CD4-positive, alpha-beta T cell (primary cell): ENCODE results near the gene CEP112. TPM values are rescaled to one million over a fixed set of nuclear protein-coding genes. Genes with fewer than 3 reads are reported as not detected.

Experiments used
- ATAC-seq: fragments of 200-7000 bp; cut with Tn5 transposase; one replicate; pipeline ENCODE4 v1.10.0; 2022; ENCODE audit warnings: mild to moderate bottlenecking; ENCODE audit not compliant: poor library complexity
- CTCF ChIA-PET: fragments of 350-600 bp; sonication (Branson Sonifier 250); formaldehyde crosslinking; loops from one replicate; lab custom pipeline; 2021; ENCODE audit warnings: antibody characterized with exemption, inconsistent platforms; lab: Charles Lee
- POLR2A ChIA-PET: fragments of 350-600 bp; sonication (Branson Sonifier 250); formaldehyde crosslinking; loops from one replicate; lab custom pipeline; 2021; ENCODE audit warnings: antibody characterized with exemption, inconsistent platforms; lab: Charles Lee
- DNase-seq, 14 experiments: peaks; one replicate each; pipeline ENCODE4 v3.0.0-alpha.2; 2013 to 2020; ENCODE audit warnings: mixed read lengths in 2 of 14
- H3K27ac ChIP-seq, 2 donors: one replicate each; pipeline versions ENCODE4 v1.5.1 to v1.7.0; 2013; ENCODE audit warnings: low read length in 2 of 2, low read depth in 1 of 2, mild to moderate bottlenecking in 1 of 2
- H3K27me3 ChIP-seq, 2 experiments: 1 replicate in 1 of 2; 2 replicates in 1 of 2; pipeline versions ENCODE4 v1.6.1 to v1.7.0; 2013; ENCODE audit warnings: low read length in 2 of 2, control low read depth in 1 of 2, mild to moderate bottlenecking in 1 of 2, moderate library complexity in 1 of 2; ENCODE audit not compliant: insufficient read depth in 2 of 2, control insufficient read depth in 1 of 2
- H3K36me3 ChIP-seq: one replicate; pipeline ENCODE4 v1.6.1; 2013; ENCODE audit warnings: low read length, control low read depth; ENCODE audit not compliant: insufficient read depth
- H3K4me1 ChIP-seq: one replicate; pipeline ENCODE4 v1.6.1; 2013; ENCODE audit warnings: low read length, control low read depth; ENCODE audit not compliant: insufficient read depth
- H3K4me3 ChIP-seq: one replicate; pipeline ENCODE4 v1.5.1; 2013; ENCODE audit warnings: mild to moderate bottlenecking, low read length, moderate library complexity
- H3K9me3 ChIP-seq, 2 experiments: 1 replicate in 1 of 2; 2 replicates in 1 of 2; pipeline versions ENCODE4 v1.6.1 to v1.7.0; 2013; ENCODE audit warnings: low read length in 2 of 2, mild to moderate bottlenecking in 2 of 2, control low read depth in 1 of 2, moderate library complexity in 1 of 2; ENCODE audit not compliant: control insufficient read depth in 1 of 2, insufficient read depth in 1 of 2
- H3K27ac Mint-ChIP-seq: one replicate; pipeline ENCODE4 v1.8.0; 2020; ENCODE audit warnings: mixed read lengths
- H3K27me3 Mint-ChIP-seq: one replicate; pipeline ENCODE4 v1.8.0; 2021; ENCODE audit warnings: mixed read lengths
- H3K36me3 Mint-ChIP-seq: one replicate; pipeline ENCODE4 v1.8.0; 2021; ENCODE audit warnings: low read depth, mixed read lengths
- H3K4me1 Mint-ChIP-seq: one replicate; pipeline ENCODE4 v1.8.0; 2021; ENCODE audit warnings: low read depth, mixed read lengths
- H3K4me3 Mint-ChIP-seq: one replicate; pipeline ENCODE4 v1.8.0; 2020; ENCODE audit warnings: mild to moderate bottlenecking, mixed read lengths
- H3K9me3 Mint-ChIP-seq: one replicate; pipeline ENCODE4 v1.8.0; 2020; ENCODE audit warnings: mixed read lengths
- intact Hi-C, 2 experiments: fragments of 100-400 bp; cut with DNase I in 1 of 2; cut with micrococcal nuclease in 1 of 2; formaldehyde crosslinking; loops; one replicate each; pipeline versions ENCODE4 v1.15.1 to v1.9.0; 2023 to 2025; cut with DNase I, micrococcal nuclease
- total RNA-seq, 174 experiments: library from RNA in 2 of 174; stranded (reverse) in 2 of 174; gene quantifications; one replicate each; pipeline ENCODE4 v1.2.3 and lab custom pipeline; 2021 to 2026
- TF ChIP-seq, protein P1 (sequence below): fragments of 200-600 bp; IDR thresholded peaks from one replicate; pipeline ENCODE4 v1.8.0; 2022; ENCODE audit warnings: antibody characterized with exemption, mild to moderate bottlenecking

CEP112 gene
- total RNA-seq, 2 experiments from 2014 or later, result 1.6 to 2.2 TPM

DNA sequence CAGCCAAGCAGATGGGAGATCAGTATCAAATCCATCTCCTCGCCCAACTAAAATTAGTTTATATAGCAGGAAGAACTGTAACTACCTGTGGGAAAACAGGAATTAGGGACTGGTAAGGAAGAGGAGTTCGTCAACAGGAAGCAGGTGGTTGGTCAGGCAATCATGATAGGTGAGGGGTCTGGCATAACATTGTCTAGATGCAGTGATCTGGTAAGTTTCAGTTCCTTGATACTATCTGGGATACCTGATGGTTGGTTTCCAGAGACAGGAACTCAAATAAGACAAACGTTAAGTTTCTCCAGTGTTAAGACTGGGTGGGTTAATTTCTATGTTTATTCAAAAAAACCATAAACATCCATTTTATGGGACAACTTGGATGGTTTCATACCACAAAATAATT lies 53.8 kb downstream of the CEP112 start:
- H3K27ac ChIP-seq, result no peak overlapping the region
- Mint-ChIP-seq H3K4me1 (no peaks in the 10 kb centered on the region), H3K27me3 (no peaks in the 10 kb centered on the region), H3K36me3 (no peaks in the 10 kb centered on the region), H3K4me3 (no peak overlapping the region), H3K27ac (no peak overlapping the region), H3K9me3 (peaks cover 5% of the 10 kb centered on the region)
- TF ChIP-seq, protein P1, sequence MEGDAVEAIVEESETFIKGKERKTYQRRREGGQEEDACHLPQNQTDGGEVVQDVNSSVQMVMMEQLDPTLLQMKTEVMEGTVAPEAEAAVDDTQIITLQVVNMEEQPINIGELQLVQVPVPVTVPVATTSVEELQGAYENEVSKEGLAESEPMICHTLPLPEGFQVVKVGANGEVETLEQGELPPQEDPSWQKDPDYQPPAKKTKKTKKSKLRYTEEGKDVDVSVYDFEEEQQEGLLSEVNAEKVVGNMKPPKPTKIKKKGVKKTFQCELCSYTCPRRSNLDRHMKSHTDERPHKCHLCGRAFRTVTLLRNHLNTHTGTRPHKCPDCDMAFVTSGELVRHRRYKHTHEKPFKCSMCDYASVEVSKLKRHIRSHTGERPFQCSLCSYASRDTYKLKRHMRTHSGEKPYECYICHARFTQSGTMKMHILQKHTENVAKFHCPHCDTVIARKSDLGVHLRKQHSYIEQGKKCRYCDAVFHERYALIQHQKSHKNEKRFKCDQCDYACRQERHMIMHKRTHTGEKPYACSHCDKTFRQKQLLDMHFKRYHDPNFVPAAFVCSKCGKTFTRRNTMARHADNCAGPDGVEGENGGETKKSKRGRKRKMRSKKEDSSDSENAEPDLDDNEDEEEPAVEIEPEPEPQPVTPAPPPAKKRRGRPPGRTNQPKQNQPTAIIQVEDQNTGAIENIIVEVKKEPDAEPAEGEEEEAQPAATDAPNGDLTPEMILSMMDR, result no peak
- no peaks in the 10 kb centered on the region for H3K9me3 ChIP-seq
- no peaks in the 10 kb centered on the region for H3K4me1 ChIP-seq
- H3K4me3 ChIP-seq, result no peak overlapping the region
- ChIA-PET POLR2A (no interaction called here), CTCF (no interaction called here)
- DNase-seq, result no peak
- intact Hi-C loops, result no loop called here
- ATAC-seq, result no peak
- H3K27me3 ChIP-seq, result no peaks in the 10 kb centered on the region
- no peaks in the 10 kb centered on the region for H3K36me3 ChIP-seq

DNA sequence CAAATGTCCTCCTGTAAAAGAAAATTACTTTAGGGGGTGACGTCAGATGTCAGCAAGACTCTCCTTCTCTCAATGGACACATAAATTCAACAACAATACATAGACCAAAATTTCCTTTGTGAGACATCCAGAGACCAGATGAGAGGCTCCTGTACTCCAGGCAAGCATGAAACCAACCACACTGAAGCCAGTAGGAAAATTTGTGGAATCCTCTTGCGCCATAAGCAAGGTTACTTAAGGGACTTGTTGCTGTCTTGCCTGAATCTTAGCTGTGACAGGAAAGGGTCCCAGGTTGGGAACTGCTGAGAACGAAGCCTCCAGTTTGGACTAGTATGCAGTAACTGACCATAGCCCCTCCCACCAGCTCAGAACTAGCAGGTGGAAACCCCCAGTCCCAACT lies 56.0 kb downstream of the CEP112 start:
- Mint-ChIP-seq H3K27ac (no peak overlapping the region), H3K36me3 (no peaks in the 10 kb centered on the region), H3K27me3 (no peaks in the 10 kb centered on the region), H3K4me1 (no peaks in the 10 kb centered on the region), H3K9me3 (peaks cover 5% of the 10 kb centered on the region), H3K4me3 (no peak overlapping the region)
- no peak for DNase-seq
- CTCF ChIA-PET, result no interaction called here
- H3K27ac ChIP-seq, result no peak overlapping the region
- H3K9me3 ChIP-seq, result no peaks in the 10 kb centered on the region
- ATAC-seq, result no peak
- no peaks in the 10 kb centered on the region for H3K4me1 ChIP-seq
- intact Hi-C loops, result no loop called here
- no peaks in the 10 kb centered on the region for H3K36me3 ChIP-seq
- no peak overlapping the region for H3K4me3 ChIP-seq
- H3K27me3 ChIP-seq, result no peaks in the 10 kb centered on the region
- TF ChIP-seq, protein P1, result no peak
- POLR2A ChIA-PET, result no interaction called here

DNA sequence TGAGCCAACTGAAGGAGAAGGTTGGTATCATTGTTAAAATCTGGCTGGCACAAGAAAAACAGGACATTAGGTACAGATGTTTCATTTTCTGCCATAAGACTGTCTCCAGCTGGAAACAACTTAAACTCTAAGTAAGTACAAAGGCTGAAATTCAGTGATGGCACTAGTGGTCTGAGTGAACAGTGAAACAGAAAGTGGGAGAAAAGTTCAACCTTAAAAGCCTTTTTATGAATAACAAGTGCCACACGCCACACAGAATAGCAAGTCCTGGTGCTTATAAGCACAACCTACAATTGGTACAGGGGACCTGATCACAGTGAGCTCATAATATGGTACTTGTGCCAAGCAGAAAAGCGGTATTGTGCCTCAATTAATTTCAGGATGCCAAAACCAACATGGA lies 56.7 kb downstream of the CEP112 start:
- ChIA-PET POLR2A (no interaction called here), CTCF (no interaction called here)
- Histone ChIP-seq H3K36me3 (no peaks in the 10 kb centered on the region), H3K4me1 (no peaks in the 10 kb centered on the region), H3K27me3 (no peaks in the 10 kb centered on the region), H3K27ac (no peak overlapping the region), H3K4me3 (no peak overlapping the region), H3K9me3 (no peaks in the 10 kb centered on the region)
- Mint-ChIP-seq H3K27ac (no peak overlapping the region), H3K36me3 (no peaks in the 10 kb centered on the region), H3K9me3 (peaks cover 5% of the 10 kb centered on the region), H3K4me1 (no peaks in the 10 kb centered on the region), H3K27me3 (no peaks in the 10 kb centered on the region), H3K4me3 (no peak overlapping the region)
- intact Hi-C loops, result no loop called here
- TF ChIP-seq, protein P1, result no peak
- DNase-seq (no peak), ATAC-seq (no peak)
